ENCODE measurements around the gene WWC2. TPM values are rescaled to one million over a fixed set of nuclear protein-coding genes. Genes with fewer than 3 reads are reported as not detected.

The WWC2 gene
- total and polyA plus RNA-seq, 2 experiments from 2014 or later, result 50.5 to 74.2 TPM

GRCh38 chr4:183182873-183183725 is 84.0 kb downstream of the WWC2 start (continued):
- TF ChIP-seq ZNF462 (CRISPR knock-in tag; IDR thresholded peaks at IDR 0.05), result 0 out of 2 replicates have a peak, but pooled peaks have one; percentile 10
- no peak for TF ChIP-seq CTCF (conservative IDR thresholded peaks at IDR 0.05; ENCODE audit: low read depth in 2 of 2)
- no peak for TF ChIP-seq EZH2 (IDR thresholded peaks at IDR 0.05; ENCODE audit: low read depth, unreplicated experiment)

DNA sequence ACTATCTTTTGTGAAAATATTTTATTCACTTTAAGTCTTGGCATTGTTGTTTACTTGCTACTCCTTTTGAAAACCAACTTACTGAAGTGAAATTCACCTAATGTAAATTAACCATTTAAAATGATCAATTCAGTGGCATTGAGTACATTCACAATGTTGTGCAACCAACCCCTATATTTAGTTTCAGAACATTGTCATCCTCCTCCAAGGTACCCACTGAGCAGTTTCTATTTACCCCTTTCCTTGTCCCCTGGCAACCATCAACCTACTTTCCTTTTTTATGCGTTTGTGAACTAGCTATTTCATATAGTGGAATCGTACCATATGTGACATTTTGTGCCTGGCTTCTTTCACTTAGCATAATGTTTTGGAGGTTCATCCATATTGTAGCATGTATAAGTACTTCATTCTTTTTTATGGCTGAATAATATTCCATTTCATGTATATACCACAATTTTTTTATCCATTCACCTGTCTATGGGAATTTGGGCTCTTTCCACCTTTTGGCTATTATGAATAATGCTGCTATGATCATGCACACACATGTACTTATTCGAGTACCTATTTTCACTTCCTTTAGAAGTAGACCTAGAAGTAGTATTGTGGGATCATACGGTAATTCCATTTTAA is 85.0 kb downstream of the WWC2 start:
- Mint-ChIP-seq H3K36me3 (ENCODE audit: low read depth) (peaks cover 33% of the 10 kb centered on the region), H3K4me1 (peaks cover 76% of the 10 kb centered on the region), H3K27ac (peak overlapping the region; percentile 99), H3K4me3 (peak overlapping the region; percentile 35), H3K27me3 (ENCODE audit: insufficient read depth, low read depth, poor library complexity) (peaks cover 10% of the 10 kb centered on the region), H3K9me3 (peaks cover 8% of the 10 kb centered on the region; the same call in 2 of the 3 replicates)
- peak overlapping the region; percentile 97 for H3K27ac ChIP-seq (ENCODE audit: low read depth)
- peak overlapping the region; percentile 56 for H3K4me2 ChIP-seq
- TF ChIP-seq POLR2AphosphoS5 (IDR thresholded peaks at IDR 0.05; ENCODE audit: low read depth) (no peak), CREB1 (CRISPR knock-in tag; IDR thresholded peaks at IDR 0.05; ENCODE audit: low read depth) (no peak), REST (IDR thresholded peaks at IDR 0.05; ENCODE audit: unreplicated experiment) (no peak), STAT1 (IDR thresholded peaks at IDR 0.05; ENCODE audit: unreplicated experiment) (no peak), ZNF114 (CRISPR knock-in tag; IDR thresholded peaks at IDR 0.05) (no peak), NANOG (IDR thresholded peaks at IDR 0.05; ENCODE audit: borderline replicate concordance) (no peak), EZH2 (IDR thresholded peaks at IDR 0.05; ENCODE audit: low read depth, unreplicated experiment) (no peak), ZNF331 (CRISPR knock-in tag; IDR thresholded peaks at IDR 0.05; ENCODE audit: low read depth) (no peak)
- no peaks in the 10 kb centered on the region for H4K20me1 ChIP-seq (replicated peaks; ENCODE audit: insufficient read depth)
- H3K27me3 ChIP-seq (ENCODE audit: insufficient read depth), result no peaks in the 10 kb centered on the region
- H3K9me2 ChIP-seq (ENCODE audit: insufficient read depth), result no peaks in the 10 kb centered on the region
- DNase-seq (ENCODE audit: low spot score), result no peak
- peaks cover 8% of the 10 kb centered on the region; the same call in 1 of the 2 replicates for H3F3A ChIP-seq (replicated peaks; ENCODE audit: low read depth)
- peaks cover 85% of the 10 kb centered on the region for H3K79me2 ChIP-seq (replicated peaks; ENCODE audit: insufficient read depth)
- no peak for ATAC-seq
- H3K4me1 ChIP-seq (ENCODE audit: insufficient read depth), result peaks cover 68% of the 10 kb centered on the region
- no peaks in the 10 kb centered on the region for H3K36me3 ChIP-seq (ENCODE audit: insufficient read depth)
- H2AFZ ChIP-seq, result no peak overlapping the region
- peak overlapping the region; percentile 37 for H3K4me3 ChIP-seq
